Astrocyte of the spinal cord (primary cell): Measurements from ENCODE around the gene CENPP.

Experiments used
- DNase-seq: peaks from one replicate; pipeline ENCODE4 v3.0.0; 2011; ENCODE audit warnings: low read depth, low spot score
- H3K4me3 ChIP-seq: 2 replicates; pipeline ENCODE4 v1.5.1; 2011; ENCODE audit warnings: low read depth, mild to moderate bottlenecking, low read length, moderate library complexity
- in situ Hi-C: cut with HindIII; loops from 2 replicates; pipeline ENCODE4 v1.10.0; 2017; ENCODE audit warnings: low sequenced_read_pairs
- TF ChIP-seq, protein P1 (sequence below): IDR thresholded peaks from 2 replicates; pipeline ENCODE4 v1.5.1; 2012; ENCODE audit warnings: low read depth, mild to moderate bottlenecking, low read length, inconsistent platforms

CENPP gene

DNA sequence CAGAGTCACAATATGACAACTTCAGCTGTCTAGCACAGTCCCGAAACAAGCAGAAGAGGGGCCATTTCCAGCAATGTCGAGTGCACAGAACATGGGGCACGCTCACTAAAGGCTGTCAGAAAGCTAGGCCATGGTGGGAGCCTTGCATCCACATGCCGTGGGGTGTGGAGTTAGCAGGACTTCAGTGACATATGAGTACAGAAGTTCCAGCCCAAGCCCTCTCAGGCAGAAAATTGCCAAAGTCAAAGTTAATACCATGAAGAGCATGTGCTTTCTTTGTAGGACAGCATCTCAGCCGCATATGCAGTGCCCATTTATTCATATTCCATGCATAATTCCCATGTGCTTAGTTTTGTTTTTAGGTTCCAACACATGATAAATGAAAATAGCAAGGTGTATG lies 183.3 kb downstream of the CENPP start:
- in situ Hi-C loops: no loop called here
- TF ChIP-seq, protein P1, sequence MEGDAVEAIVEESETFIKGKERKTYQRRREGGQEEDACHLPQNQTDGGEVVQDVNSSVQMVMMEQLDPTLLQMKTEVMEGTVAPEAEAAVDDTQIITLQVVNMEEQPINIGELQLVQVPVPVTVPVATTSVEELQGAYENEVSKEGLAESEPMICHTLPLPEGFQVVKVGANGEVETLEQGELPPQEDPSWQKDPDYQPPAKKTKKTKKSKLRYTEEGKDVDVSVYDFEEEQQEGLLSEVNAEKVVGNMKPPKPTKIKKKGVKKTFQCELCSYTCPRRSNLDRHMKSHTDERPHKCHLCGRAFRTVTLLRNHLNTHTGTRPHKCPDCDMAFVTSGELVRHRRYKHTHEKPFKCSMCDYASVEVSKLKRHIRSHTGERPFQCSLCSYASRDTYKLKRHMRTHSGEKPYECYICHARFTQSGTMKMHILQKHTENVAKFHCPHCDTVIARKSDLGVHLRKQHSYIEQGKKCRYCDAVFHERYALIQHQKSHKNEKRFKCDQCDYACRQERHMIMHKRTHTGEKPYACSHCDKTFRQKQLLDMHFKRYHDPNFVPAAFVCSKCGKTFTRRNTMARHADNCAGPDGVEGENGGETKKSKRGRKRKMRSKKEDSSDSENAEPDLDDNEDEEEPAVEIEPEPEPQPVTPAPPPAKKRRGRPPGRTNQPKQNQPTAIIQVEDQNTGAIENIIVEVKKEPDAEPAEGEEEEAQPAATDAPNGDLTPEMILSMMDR: no peak
- DNase-seq: no peak
- H3K4me3 ChIP-seq: no peak overlapping the region

DNA sequence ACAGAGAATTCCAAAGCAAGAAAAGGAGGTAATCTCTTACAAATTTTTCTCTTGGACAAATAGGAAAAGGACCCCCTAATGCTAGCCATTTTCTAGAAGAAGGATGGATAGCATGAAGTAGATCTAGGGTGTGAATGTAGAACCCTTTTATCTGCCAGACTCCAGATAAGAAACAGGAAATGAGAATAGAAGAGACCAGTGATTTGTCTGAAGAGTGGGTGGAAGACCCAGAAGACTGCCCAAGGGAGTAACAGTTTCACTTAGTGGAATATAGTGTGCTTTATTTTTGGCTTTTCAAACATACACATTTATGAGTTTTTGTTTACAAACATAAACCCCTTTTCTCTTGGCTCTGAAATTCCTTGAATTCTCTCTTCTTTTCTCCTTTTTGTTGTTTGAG lies 185.0 kb downstream of the CENPP start:
- TF ChIP-seq, protein P1: no peak
- in situ Hi-C loops: no loop called here
- DNase-seq: no peak
- no peak overlapping the region for H3K4me3 ChIP-seq

DNA sequence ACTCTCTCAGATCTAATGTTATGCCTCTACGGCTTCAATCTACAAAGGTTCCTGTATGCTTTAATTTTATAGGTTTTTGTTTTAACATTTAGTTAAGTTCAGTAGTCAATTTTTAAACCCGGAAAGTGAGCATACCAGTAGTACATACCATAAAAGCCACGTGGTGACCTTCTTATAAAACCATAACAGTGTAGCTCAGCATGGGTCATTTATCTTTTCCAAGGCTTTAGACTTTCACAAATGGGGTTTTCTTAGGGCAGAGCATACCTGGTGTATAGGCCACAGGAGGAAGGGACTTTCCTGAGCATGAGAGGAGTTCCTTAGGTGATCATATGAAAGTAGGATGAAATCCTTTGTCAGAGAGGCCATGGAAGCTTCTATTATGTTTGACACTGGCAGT lies 186.9 kb downstream of the CENPP start:
- TF ChIP-seq, protein P1: no peak
- no peak overlapping the region for H3K4me3 ChIP-seq
- in situ Hi-C loops: no loop called here
- DNase-seq: peak; percentile 46

DNA sequence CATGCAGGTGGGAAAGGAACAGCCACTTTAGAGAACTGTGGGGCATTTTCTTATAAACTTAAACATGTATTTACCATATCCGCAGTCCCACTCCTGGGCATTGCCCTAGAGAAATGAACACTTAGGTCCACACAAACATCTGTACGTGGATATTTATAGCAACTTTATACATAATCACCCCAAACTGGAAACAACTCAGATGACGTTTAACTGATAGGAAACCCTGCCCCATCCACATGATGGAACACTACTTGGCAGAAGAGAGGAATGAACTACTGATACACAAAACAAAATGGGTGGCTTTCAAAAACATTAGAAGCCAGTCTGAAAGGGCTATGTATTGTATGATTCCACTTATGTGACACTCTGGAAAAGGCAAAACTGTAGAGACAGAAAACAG lies 187.6 kb downstream of the CENPP start:
- DNase-seq: no peak
- in situ Hi-C loops: no loop called here
- no peak overlapping the region for H3K4me3 ChIP-seq
- TF ChIP-seq, protein P1: no peak

DNA sequence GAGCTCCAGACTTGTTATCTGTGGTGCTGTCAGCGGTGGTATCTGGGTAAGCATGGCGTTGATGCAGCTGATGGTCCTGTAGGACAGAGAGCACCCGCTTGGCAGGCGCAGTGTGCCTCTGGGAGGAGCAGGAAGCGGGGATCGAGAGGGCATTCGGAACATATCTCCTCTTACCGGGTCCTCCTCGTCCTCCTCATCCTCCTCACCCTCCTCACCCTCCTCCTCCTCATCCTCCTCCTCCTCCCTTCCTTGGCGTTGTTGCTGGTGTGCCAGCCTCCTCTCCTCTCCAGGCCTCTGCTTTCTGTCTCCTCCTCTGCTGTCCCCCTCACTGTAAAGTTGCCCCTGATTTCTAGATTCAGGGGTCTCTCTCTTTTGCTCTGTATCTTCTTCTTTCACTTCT lies 188.9 kb downstream of the CENPP start:
- no peak overlapping the region for H3K4me3 ChIP-seq
- DNase-seq: no peak
- TF ChIP-seq, protein P1: no peak
- in situ Hi-C loops: no loop called here

DNA sequence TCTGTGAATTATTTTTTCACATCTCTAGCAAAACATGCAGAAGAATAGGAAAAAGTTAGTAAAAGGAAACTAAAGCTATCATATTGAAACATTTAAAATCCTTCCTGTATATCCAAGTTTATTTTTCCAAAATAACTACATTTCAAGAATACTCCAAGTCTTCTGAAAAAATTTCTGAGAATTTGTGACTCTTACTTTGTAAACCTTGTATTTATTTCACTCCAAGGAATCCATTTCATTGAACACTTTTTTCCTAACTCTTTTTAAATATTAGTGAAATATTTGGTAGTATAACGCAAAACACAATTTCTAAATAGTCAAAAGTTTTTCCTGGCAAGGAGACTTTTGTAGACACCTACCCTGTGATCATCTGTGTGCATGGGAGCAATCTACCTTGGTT lies 190.8 kb downstream of the CENPP start:
- no peak for DNase-seq
- in situ Hi-C loops: no loop called here
- no peak overlapping the region for H3K4me3 ChIP-seq
- TF ChIP-seq, protein P1: no peak

DNA sequence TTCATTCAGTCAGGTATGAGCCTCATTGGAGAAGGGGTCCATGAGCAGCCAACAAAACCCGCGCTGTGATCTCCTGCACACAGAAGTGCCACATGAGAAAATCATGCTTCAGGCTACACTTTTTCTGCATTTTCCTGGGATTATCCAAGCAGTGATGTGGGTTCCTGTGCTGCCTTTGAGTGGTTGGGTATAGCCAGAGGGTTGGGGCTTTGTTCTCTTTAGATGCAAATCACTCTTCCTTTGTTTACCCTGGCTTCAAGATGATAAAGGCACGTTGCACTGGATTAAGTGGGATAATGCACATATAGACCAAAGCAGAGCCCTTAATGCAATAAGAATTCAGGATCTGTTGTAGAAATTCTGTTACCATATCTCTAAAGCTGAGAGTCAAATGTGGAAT lies 191.3 kb downstream of the CENPP start:
- no peak overlapping the region for H3K4me3 ChIP-seq
- in situ Hi-C loops: no loop called here
- TF ChIP-seq, protein P1: no peak
- DNase-seq: no peak
